BLaER1 treated with 17β-estradiol and CSF1 and Interleukin-3, amounts not matched to agents 10 nM and 100 nM (cell line): ENCODE results near the gene MAP3K9.

Experiments used
- H3K27ac ChIP-seq, 11 experiments: shearing (Covaris generic); formaldehyde crosslinking; 2 replicates each; pipeline ENCODE4 v1.8.1; 2022
- H3K27me3 ChIP-seq, 11 experiments: shearing (Covaris generic); formaldehyde crosslinking; 2 replicates each; pipeline ENCODE4 v1.8.1; 2022
- H3K36me3 ChIP-seq, 11 experiments: shearing (Covaris generic); formaldehyde crosslinking; 2 replicates each; pipeline ENCODE4 v1.8.1; 2022
- H3K4me1 ChIP-seq, 10 experiments: shearing (Covaris generic); formaldehyde crosslinking; 2 replicates each; pipeline ENCODE4 v1.8.1; 2022
- H3K4me2 ChIP-seq, 11 experiments: shearing (Covaris generic); formaldehyde crosslinking; 2 replicates each; pipeline ENCODE4 v1.8.1; 2022
- H3K4me3 ChIP-seq, 10 experiments: shearing (Covaris generic); formaldehyde crosslinking; 2 replicates each; pipeline ENCODE4 v1.8.1; 2022
- H3K9ac ChIP-seq, 11 experiments: shearing (Covaris generic); formaldehyde crosslinking; 2 replicates each; pipeline ENCODE4 v1.8.1; 2022
- H3K9me3 ChIP-seq, 11 experiments: shearing (Covaris generic); formaldehyde crosslinking; replicated peaks in 1 of 11; 2 replicates each; pipeline ENCODE4 v1.8.1; 2022
- H4K20me1 ChIP-seq, 11 experiments: shearing (Covaris generic); formaldehyde crosslinking; 2 replicates each; pipeline ENCODE4 v1.8.1; 2022
- Cebpa-rat ChIP-seq, 11 experiments: shearing (Covaris generic); IDR thresholded peaks; 2 replicates each; pipeline ENCODE4 v1.8.1; 2022

Gene MAP3K9

GRCh38 chr14:70801836-70802235 lies 7.5 kb downstream of the MAP3K9 start:
- Histone ChIP-seq H3K27me3 (peaks cover 5 to 15% (median 10%) of the 10 kb centered on the region in 11 experiments), H3K4me2 (no peak overlapping the region), H3K27ac (no peak overlapping the region), H3K36me3 (peaks cover 0 to 7% (median 0%) of the 10 kb centered on the region in 11 experiments; a peak in 2 of 22 replicates), H3K9me3 (no peaks in the 10 kb centered on the region), H3K4me1 (peaks cover 0 to 23% (median 5%) of the 10 kb centered on the region in 10 experiments; a peak in 10 of 20 replicates), H3K4me3 (no peak overlapping the region), H4K20me1 (0 out of 22 replicates have a peak, but pooled peaks cover 0 to 6% (median 0%) of the 10 kb centered on the region in 11 experiments), H3K9ac (no peak overlapping the region)
- TF ChIP-seq Cebpa-rat (IDR thresholded peaks at IDR 0.05): no peak

GRCh38 chr14:70796551-70796950 lies 12.8 kb downstream of the MAP3K9 start:
- Histone ChIP-seq H3K4me2 (no peak overlapping the region), H3K4me1 (no peaks in the 10 kb centered on the region), H3K9me3 (no peaks in the 10 kb centered on the region), H4K20me1 (no peaks in the 10 kb centered on the region), H3K4me3 (no peak overlapping the region), H3K36me3 (peaks cover 0 to 7% (median 0%) of the 10 kb centered on the region in 11 experiments; a peak in 2 of 22 replicates), H3K27me3 (no peaks in the 10 kb centered on the region), H3K27ac (no peak overlapping the region), H3K9ac (no peak overlapping the region)
- TF ChIP-seq Cebpa-rat (IDR thresholded peaks at IDR 0.05): no peak

- Histone ChIP-seq H3K4me2 (no peak overlapping the region), H3K27me3 (no peaks in the 10 kb centered on the region), H3K36me3 (no peaks in the 10 kb centered on the region)
These were observed 15.0 kb downstream of the MAP3K9 start for GRCh38 chr14:70794294-70794693.

GRCh38 chr14:70793637-70794036 lies 15.7 kb downstream of the MAP3K9 start:
- Histone ChIP-seq H3K9me3 (no peaks in the 10 kb centered on the region), H4K20me1 (0 out of 22 replicates have a peak, but pooled peaks cover 0 to 5% (median 0%) of the 10 kb centered on the region in 11 experiments), H3K4me3 (no peak overlapping the region), H3K27me3 (no peaks in the 10 kb centered on the region), H3K4me1 (no peaks in the 10 kb centered on the region), H3K36me3 (no peaks in the 10 kb centered on the region), H3K4me2 (no peak overlapping the region), H3K27ac (no peak overlapping the region), H3K9ac (no peak overlapping the region)
- TF ChIP-seq Cebpa-rat (IDR thresholded peaks at IDR 0.05): no peak

More at GRCh38 chr14:70794294-70794693, 15.0 kb downstream of the MAP3K9 start:
- Histone ChIP-seq H3K4me3 (no peak overlapping the region), H3K9ac (no peak overlapping the region), H3K27ac (no peak overlapping the region), H4K20me1 (0 out of 22 replicates have a peak, but pooled peaks cover 0 to 5% (median 0%) of the 10 kb centered on the region in 11 experiments), H3K9me3 (no peaks in the 10 kb centered on the region), H3K4me1 (no peaks in the 10 kb centered on the region)
- no peak for TF ChIP-seq Cebpa-rat (IDR thresholded peaks at IDR 0.05)

- H3K27me3 ChIP-seq: no peaks in the 10 kb centered on the region
- TF ChIP-seq Cebpa-rat (IDR thresholded peaks at IDR 0.05): no peak
- no peaks in the 10 kb centered on the region for H3K36me3 ChIP-seq
- H3K9ac ChIP-seq: no peak overlapping the region
- H3K4me3 ChIP-seq: no peak overlapping the region
- H3K9me3 ChIP-seq: no peaks in the 10 kb centered on the region
- no peaks in the 10 kb centered on the region for H3K4me1 ChIP-seq
- no peak overlapping the region for H3K4me2 ChIP-seq
- 0 out of 22 replicates have a peak, but pooled peaks cover 0 to 5% (median 0%) of the 10 kb centered on the region in 11 experiments for H4K20me1 ChIP-seq
- H3K27ac ChIP-seq: no peak overlapping the region
These were observed 16.4 kb downstream of the MAP3K9 start for GRCh38 chr14:70792939-70793338.

GRCh38 chr14:70791971-70792370 lies 17.3 kb downstream of the MAP3K9 start:
- Histone ChIP-seq H3K9me3 (no peaks in the 10 kb centered on the region), H3K9ac (no peak overlapping the region), H3K36me3 (no peaks in the 10 kb centered on the region), H3K4me1 (no peaks in the 10 kb centered on the region), H3K27ac (no peak overlapping the region), H3K4me3 (no peak overlapping the region), H4K20me1 (0 out of 22 replicates have a peak, but pooled peaks cover 0 to 5% (median 0%) of the 10 kb centered on the region in 11 experiments), H3K27me3 (no peaks in the 10 kb centered on the region), H3K4me2 (no peak overlapping the region)
- TF ChIP-seq Cebpa-rat (IDR thresholded peaks at IDR 0.05): no peak

GRCh38 chr14:70789961-70790360 lies 19.4 kb downstream of the MAP3K9 start:
- no peak overlapping the region for H3K27ac ChIP-seq

GRCh38 chr14:70789361-70789760 lies 20.0 kb downstream of the MAP3K9 start:
- Histone ChIP-seq H4K20me1 (0 out of 22 replicates have a peak, but pooled peaks cover 0 to 5% (median 0%) of the 10 kb centered on the region in 11 experiments), H3K9ac (no peak overlapping the region), H3K27me3 (no peaks in the 10 kb centered on the region), H3K9me3 (no peaks in the 10 kb centered on the region), H3K4me1 (no peaks in the 10 kb centered on the region), H3K36me3 (no peaks in the 10 kb centered on the region), H3K4me3 (no peak overlapping the region), H3K4me2 (no peak overlapping the region), H3K27ac (no peak overlapping the region)
- TF ChIP-seq Cebpa-rat (IDR thresholded peaks at IDR 0.05): no peak

More at GRCh38 chr14:70789961-70790360, 19.4 kb downstream of the MAP3K9 start:
- no peak for TF ChIP-seq Cebpa-rat (IDR thresholded peaks at IDR 0.05)
- no peaks in the 10 kb centered on the region for H3K4me1 ChIP-seq
- no peaks in the 10 kb centered on the region for H3K27me3 ChIP-seq
- H4K20me1 ChIP-seq: 0 out of 22 replicates have a peak, but pooled peaks cover 0 to 5% (median 0%) of the 10 kb centered on the region in 11 experiments
- no peak overlapping the region for H3K4me3 ChIP-seq
- H3K4me2 ChIP-seq: no peak overlapping the region
- no peaks in the 10 kb centered on the region for H3K36me3 ChIP-seq
- H3K9ac ChIP-seq: no peak overlapping the region
- H3K9me3 ChIP-seq: no peaks in the 10 kb centered on the region

GRCh38 chr14:70788898-70789297 lies 20.4 kb downstream of the MAP3K9 start:
- H3K27me3 ChIP-seq: no peaks in the 10 kb centered on the region
- H3K27ac ChIP-seq: no peak overlapping the region
- H3K4me3 ChIP-seq: no peak overlapping the region
- no peaks in the 10 kb centered on the region for H3K36me3 ChIP-seq
- H3K4me1 ChIP-seq: no peaks in the 10 kb centered on the region
- 0 out of 22 replicates have a peak, but pooled peaks cover 0 to 5% (median 0%) of the 10 kb centered on the region in 11 experiments for H4K20me1 ChIP-seq
- no peak overlapping the region for H3K4me2 ChIP-seq
- no peak for TF ChIP-seq Cebpa-rat (IDR thresholded peaks at IDR 0.05)
- no peak overlapping the region for H3K9ac ChIP-seq
- no peaks in the 10 kb centered on the region for H3K9me3 ChIP-seq

GRCh38 chr14:70785556-70785955 lies 23.8 kb downstream of the MAP3K9 start:
- H3K36me3 ChIP-seq: no peaks in the 10 kb centered on the region
- peaks cover 6 to 16% (median 8%) of the 10 kb centered on the region in 10 experiments for H3K4me1 ChIP-seq
- no peak for TF ChIP-seq Cebpa-rat (IDR thresholded peaks at IDR 0.05)

More at GRCh38 chr14:70785556-70785955, 23.8 kb downstream of the MAP3K9 start:
- Histone ChIP-seq H3K9me3 (no peaks in the 10 kb centered on the region), H3K27ac (no peak overlapping the region), H3K27me3 (no peaks in the 10 kb centered on the region), H4K20me1 (0 out of 22 replicates have a peak, but pooled peaks cover 0 to 5% (median 0%) of the 10 kb centered on the region in 11 experiments), H3K4me2 (no peak overlapping the region), H3K9ac (no peak overlapping the region), H3K4me3 (no peak overlapping the region)
